ENCODE data around the gene ANO4.

ANO4 gene

GRCh38 chr12:100808777-100809176 is 14.2 kb downstream of the ANO4 start:
- DNase-seq (ENCODE audit: low spot score), result no peak

DNA sequence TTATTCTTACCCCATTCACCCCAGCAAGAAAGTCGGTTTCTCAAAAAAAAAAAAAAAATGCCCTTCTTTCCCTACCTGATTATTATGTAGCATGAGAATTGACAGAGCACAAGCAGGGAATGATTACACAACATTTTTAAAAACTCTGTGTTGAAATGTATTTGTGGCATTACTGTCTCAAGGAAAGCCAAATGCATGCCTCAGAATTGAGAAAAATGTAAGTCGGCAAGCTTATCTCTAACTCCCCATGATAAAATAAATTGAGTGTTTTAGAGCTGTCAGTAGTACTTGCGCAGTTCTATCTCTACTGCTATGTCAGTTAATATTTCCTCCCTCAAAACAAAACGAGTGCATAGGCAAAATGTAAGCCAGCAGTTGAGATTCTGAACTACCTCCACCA is 25.7 kb downstream of the ANO4 start:
- no peak for DNase-seq (ENCODE audit: low spot score)

DNA sequence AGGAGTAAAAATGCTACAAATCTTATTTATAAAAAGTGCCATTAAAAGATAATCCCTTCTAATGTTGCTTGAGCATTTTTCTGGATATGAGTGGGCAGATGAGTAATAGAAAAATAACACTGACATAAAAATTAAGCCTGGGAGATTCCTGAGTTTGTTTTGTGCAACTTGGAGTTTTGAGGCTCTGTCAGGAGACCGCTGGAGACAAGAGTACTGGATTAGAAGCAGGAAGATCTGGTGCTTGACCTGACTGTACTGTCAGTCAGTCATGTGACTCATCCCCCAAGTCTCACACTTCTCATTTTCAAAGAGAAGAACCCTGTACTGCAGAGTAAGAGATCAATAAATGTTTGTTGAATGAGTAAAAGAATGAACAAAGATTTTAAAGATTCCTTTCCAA is 29.4 kb downstream of the ANO4 start:
- no peak for DNase-seq (ENCODE audit: low spot score)

- no peak for DNase-seq (ENCODE audit: low spot score)
Measured at GRCh38 chr12:100824476-100824875, 29.9 kb downstream of the ANO4 start.

DNA sequence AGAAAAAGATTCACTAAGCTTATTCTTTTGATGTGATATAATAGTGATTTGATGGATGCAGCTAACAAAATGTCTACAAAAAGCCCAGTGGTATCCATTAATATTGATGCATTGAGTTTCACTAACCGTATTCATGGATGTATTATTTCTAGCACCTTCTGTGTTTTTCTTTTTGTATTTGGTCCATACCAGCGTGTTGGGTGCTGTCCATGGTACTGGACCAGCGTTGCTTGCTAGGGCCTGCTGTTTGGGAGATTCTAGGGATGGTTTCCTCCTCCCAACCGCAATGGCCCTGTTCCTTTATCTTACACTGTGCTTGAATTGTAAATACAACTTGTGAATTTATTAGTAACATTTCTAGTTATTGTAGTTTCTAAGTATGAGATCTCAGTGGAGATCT is 31.7 kb downstream of the ANO4 start:
- peak; percentile 9 for DNase-seq (ENCODE audit: low spot score)

- peak; percentile 1 for DNase-seq (ENCODE audit: low spot score)
Measured at GRCh38 chr12:100827901-100828520, 33.4 kb downstream of the ANO4 start.

DNA sequence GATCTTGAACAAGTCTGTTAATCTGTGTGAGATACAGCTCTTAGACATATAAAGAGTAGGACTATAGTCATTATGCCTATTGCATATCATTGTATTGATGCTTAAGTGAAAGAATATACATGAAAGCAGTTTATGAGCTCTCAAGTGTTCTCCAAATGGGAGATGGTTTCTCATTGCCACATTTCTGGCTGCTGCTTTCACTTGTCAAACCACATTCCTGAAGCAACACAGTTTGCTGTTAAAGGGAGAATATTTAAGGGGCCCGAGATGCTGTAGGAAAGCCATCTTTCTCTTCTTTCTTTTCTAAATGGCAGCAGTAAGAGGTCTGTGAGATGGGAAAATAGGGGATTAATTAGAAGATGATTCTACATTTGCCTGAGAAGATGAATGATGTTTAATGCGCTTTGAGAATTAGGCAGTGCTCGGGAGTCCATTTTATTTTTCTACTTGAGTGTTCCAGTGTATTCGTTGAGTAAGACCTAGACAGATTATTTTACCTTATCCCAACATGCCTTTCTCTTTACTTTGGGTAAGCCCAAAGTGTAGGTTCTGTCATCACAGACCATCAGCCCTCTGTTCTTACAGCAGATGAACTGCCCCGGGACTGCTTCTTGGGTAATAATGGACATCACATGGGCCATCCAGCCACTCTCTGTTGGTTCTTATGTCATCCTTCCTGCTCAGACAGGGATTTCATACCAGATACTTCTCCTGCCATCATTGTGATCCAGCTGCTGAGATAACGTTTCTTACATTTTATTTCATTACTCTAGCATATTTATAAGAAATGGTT is 35.6 kb downstream of the ANO4 start:
- no peak for DNase-seq (ENCODE audit: low spot score)

- DNase-seq (ENCODE audit: low spot score), result no peak
Measured at GRCh38 chr12:100833282-100833681, 38.7 kb downstream of the ANO4 start.

- no peak for DNase-seq (ENCODE audit: low spot score)
Measured at GRCh38 chr12:100840748-100841147, 46.2 kb downstream of the ANO4 start.

DNA sequence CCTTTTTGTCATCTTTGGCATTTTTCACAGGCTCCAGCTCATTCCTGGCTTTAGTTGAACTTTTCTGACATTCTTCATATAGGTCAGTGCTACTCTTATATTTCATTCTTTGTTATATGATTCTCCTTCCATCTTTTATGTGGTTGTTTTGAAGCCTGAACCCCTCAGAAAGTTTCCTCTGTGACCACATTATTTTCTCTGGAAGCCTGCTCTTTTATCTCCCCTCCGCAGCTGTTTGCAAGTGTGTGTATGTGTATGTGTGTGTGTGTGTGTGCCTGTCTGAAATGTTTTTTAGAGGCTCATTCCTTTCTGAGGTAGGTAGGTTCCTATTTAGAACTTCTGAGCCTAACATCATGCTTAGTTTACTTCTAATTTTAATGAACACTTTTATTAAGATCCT is 47.6 kb downstream of the ANO4 start:
- DNase-seq (ENCODE audit: low spot score), result no peak

DNA sequence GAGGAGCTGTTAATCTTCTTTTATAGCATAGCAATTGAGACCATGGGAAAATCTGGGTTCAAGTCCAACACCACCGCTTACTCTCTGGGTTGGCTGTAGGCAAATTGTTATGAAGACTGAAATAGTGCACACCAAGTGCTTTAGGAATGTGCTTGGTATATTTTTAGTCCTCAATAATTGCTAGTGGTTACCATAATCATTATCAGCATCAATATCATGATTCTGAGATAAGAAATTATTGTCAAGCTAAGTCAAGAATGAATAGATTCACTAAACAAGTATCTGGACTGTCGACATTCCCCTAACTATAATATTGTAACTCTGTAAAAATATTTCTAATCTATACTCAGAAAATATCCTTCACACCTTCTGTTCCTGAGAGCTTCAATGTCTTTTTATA is 48.5 kb downstream of the ANO4 start:
- no peak for DNase-seq (ENCODE audit: low spot score)

GRCh38 chr12:100845095-100845494 is 50.5 kb downstream of the ANO4 start:
- no peak for DNase-seq (ENCODE audit: low spot score)

GRCh38 chr12:100851637-100852036 is 57.1 kb downstream of the ANO4 start:
- no peak for DNase-seq (ENCODE audit: low spot score)

- no peak for DNase-seq (ENCODE audit: low spot score)
Measured at GRCh38 chr12:100857418-100857817, 62.8 kb downstream of the ANO4 start.

GRCh38 chr12:100857971-100858370 is 63.4 kb downstream of the ANO4 start:
- no peak for DNase-seq (ENCODE audit: low spot score)

GRCh38 chr12:100858656-100859055 is 64.1 kb downstream of the ANO4 start:
- no peak for DNase-seq (ENCODE audit: low spot score)

DNA sequence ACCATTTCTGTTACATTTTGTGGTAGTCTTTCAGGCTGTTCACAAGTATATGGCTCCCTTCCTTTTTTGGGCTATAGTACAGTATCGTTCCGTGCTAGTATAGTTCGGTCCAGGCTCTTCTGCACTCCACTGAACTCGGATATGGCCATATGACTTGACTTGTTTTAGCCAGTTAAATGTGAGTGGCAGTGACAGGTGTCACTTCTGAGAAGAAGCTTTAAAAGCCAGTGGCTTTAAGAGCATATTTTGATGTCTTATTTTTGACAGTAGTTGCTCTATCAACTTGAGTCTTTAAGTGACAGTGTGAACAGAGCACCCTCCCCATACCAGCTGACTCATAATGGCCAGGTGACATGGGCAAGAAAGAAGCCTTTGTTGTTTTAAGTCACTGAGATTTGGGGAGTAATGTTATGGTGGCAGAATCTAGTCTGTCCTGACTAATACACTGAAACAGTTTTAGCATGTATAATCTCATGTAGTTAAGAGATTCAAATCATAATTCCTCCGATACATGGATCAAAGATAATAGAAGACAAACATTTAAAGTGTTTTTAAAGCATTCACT is 64.6 kb downstream of the ANO4 start:
- DNase-seq (ENCODE audit: low spot score), result no peak

DNA sequence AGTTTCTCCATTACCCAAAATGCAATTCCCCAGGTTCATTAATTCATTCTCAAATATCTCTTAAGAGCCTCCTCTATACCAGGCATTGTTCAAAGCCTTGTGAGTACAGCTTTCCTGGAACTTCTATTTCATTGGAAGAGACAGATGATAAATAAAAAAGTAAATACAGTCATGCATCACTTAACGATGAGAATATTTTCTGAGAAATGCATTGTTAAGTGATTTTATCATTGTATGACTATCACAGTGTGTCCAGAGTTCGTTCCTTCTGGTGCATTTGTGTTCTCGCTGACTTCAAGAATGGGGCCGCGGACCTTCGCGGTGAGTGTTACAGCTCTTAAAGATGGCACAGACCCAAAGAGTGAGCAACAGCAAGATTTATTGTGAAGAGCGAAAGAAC is 66.0 kb downstream of the ANO4 start:
- no peak for DNase-seq (ENCODE audit: low spot score)

- no peak for DNase-seq (ENCODE audit: low spot score)
Measured at GRCh38 chr12:100862676-100863075, 68.1 kb downstream of the ANO4 start.

DNA sequence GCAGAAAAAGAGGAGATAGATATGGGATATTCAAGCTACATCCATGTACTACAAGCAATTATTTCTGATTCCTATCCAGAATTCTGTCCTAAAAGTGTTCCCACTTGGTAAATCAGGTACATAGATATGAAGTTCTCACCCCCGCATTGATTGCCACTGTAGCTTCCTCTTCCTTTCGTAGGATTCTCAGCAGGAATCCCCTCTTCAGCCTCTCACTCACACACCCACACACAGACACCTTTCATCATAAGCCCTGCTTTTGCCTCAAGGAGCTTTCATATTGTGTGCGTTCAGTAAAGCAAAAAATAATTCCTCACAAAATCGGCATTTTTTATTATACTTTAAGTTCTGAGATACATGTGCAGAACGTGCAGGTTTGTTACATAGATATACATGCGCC is 69.8 kb downstream of the ANO4 start:
- no peak for DNase-seq (ENCODE audit: low spot score)

- no peak for DNase-seq (ENCODE audit: low spot score)
Measured at GRCh38 chr12:100867639-100868393, 73.2 kb downstream of the ANO4 start.

GRCh38 chr12:100868487-100868886 is 73.9 kb downstream of the ANO4 start:
- DNase-seq (ENCODE audit: low spot score), result no peak

GRCh38 chr12:100871195-100871734 is 76.7 kb downstream of the ANO4 start:
- no peak for DNase-seq (ENCODE audit: low spot score)
